Activated CD4-positive, alpha-beta T cell treated with anti-CD3 and anti-CD28 coated beads, Interleukin-2, amount 10 ng/mL, durations not matched to agents 7 days and 5 days (primary cell): ENCODE data around the gene RET. TPM values are rescaled to one million over a fixed set of nuclear protein-coding genes. Genes with fewer than 3 reads are reported as not detected.

ENCODE experiments used
- CTCF ChIA-PET: fragments of 350-600 bp; sonication (Branson Sonifier 250); formaldehyde crosslinking; loops from one replicate; lab custom pipeline; 2021; ENCODE audit warnings: antibody characterized with exemption; lab: Charles Lee
- POLR2A ChIA-PET: fragments of 350-600 bp; sonication (Branson Sonifier 250); formaldehyde crosslinking; loops from one replicate; lab custom pipeline; 2021; ENCODE audit warnings: antibody characterized with exemption; lab: Charles Lee
- DNase-seq: peaks from one replicate; pipeline ENCODE4 v3.0.0-alpha.2; 2020
- H3K27ac Mint-ChIP-seq: one replicate; pipeline ENCODE4 v1.8.0; 2021; ENCODE audit warnings: mild to moderate bottlenecking, moderate library complexity, mixed read lengths
- H3K27me3 Mint-ChIP-seq: one replicate; pipeline ENCODE4 v1.8.0; 2021; ENCODE audit warnings: mixed read lengths
- H3K36me3 Mint-ChIP-seq: one replicate; pipeline ENCODE4 v1.8.0; 2021; ENCODE audit warnings: low read depth, mixed read lengths
- H3K4me1 Mint-ChIP-seq: one replicate; pipeline ENCODE4 v1.8.0; 2021; ENCODE audit warnings: mixed read lengths
- H3K4me3 Mint-ChIP-seq: one replicate; pipeline ENCODE4 v1.8.0; 2021; ENCODE audit warnings: mild to moderate bottlenecking, moderate library complexity, mixed read lengths
- H3K9me3 Mint-ChIP-seq: one replicate; pipeline ENCODE4 v1.8.0; 2021; ENCODE audit warnings: mixed read lengths
- total RNA-seq, 2 experiments: library from RNA; stranded (reverse); gene quantifications; one replicate each; pipeline ENCODE4 v1.2.3, GENCODE V29; 2021

Gene RET
- total RNA-seq, 2 experiments from 2014 or later = 0.10 TPM

GRCh38 chr10:43040482-43041256, 36.2 kb upstream of the RET start:
- no peaks in the 10 kb centered on the region for H3K27me3 Mint-ChIP-seq
- no peaks in the 10 kb centered on the region for H3K9me3 Mint-ChIP-seq
- CTCF ChIA-PET = no interaction called here
- POLR2A ChIA-PET = no interaction called here
- no peak for DNase-seq
- no peak overlapping the region for H3K27ac Mint-ChIP-seq
- H3K36me3 Mint-ChIP-seq = no peaks in the 10 kb centered on the region
- H3K4me3 Mint-ChIP-seq = no peak overlapping the region
- no peaks in the 10 kb centered on the region for H3K4me1 Mint-ChIP-seq

- DNase-seq = peak; percentile 3
- no peaks in the 10 kb centered on the region for H3K4me1 Mint-ChIP-seq
- no peaks in the 10 kb centered on the region for H3K36me3 Mint-ChIP-seq
- CTCF ChIA-PET = interaction anchor here (0.5 kb wide), 1 partner anchor 33 kb away, joined by 3 read pairs; no protein-coding TSS in a partner anchor
- no peaks in the 10 kb centered on the region for H3K27me3 Mint-ChIP-seq
- no peaks in the 10 kb centered on the region for H3K9me3 Mint-ChIP-seq
- POLR2A ChIA-PET = no interaction called here
- no peak overlapping the region for H3K27ac Mint-ChIP-seq
- no peak overlapping the region for H3K4me3 Mint-ChIP-seq
Observed at GRCh38 chr10:43041422-43042342, 35.2 kb upstream of the RET start.

- ChIA-PET CTCF (no interaction called here), POLR2A (no interaction called here)
- Mint-ChIP-seq H3K36me3 (no peaks in the 10 kb centered on the region), H3K4me3 (no peak overlapping the region), H3K27ac (no peak overlapping the region), H3K4me1 (no peaks in the 10 kb centered on the region), H3K27me3 (no peaks in the 10 kb centered on the region), H3K9me3 (no peaks in the 10 kb centered on the region)
- no peak for DNase-seq
Observed at GRCh38 chr10:43042503-43043341, 34.1 kb upstream of the RET start.

- Mint-ChIP-seq H3K4me3 (no peak overlapping the region), H3K27me3 (no peaks in the 10 kb centered on the region), H3K36me3 (no peaks in the 10 kb centered on the region), H3K27ac (no peak overlapping the region), H3K4me1 (no peaks in the 10 kb centered on the region), H3K9me3 (no peaks in the 10 kb centered on the region)
- DNase-seq = no peak
- POLR2A ChIA-PET = no interaction called here
- CTCF ChIA-PET = no interaction called here
Observed at GRCh38 chr10:43043342-43043772, 33.5 kb upstream of the RET start.

- no peak overlapping the region for H3K4me3 Mint-ChIP-seq
- H3K27ac Mint-ChIP-seq = no peak overlapping the region
- no peak for DNase-seq
- no peaks in the 10 kb centered on the region for H3K27me3 Mint-ChIP-seq
- no peaks in the 10 kb centered on the region for H3K9me3 Mint-ChIP-seq
- CTCF ChIA-PET = no interaction called here
- no peaks in the 10 kb centered on the region for H3K4me1 Mint-ChIP-seq
- H3K36me3 Mint-ChIP-seq = no peaks in the 10 kb centered on the region
- POLR2A ChIA-PET = no interaction called here
Observed at GRCh38 chr10:43043773-43044447, 33.0 kb upstream of the RET start.

- Mint-ChIP-seq H3K27ac (no peak overlapping the region), H3K27me3 (no peaks in the 10 kb centered on the region), H3K4me1 (no peaks in the 10 kb centered on the region), H3K9me3 (no peaks in the 10 kb centered on the region), H3K36me3 (no peaks in the 10 kb centered on the region), H3K4me3 (no peak overlapping the region)
- POLR2A ChIA-PET = no interaction called here
- DNase-seq = no peak
- CTCF ChIA-PET = no interaction called here
Observed at GRCh38 chr10:43044448-43044921, 32.4 kb upstream of the RET start.

- Mint-ChIP-seq H3K9me3 (no peaks in the 10 kb centered on the region), H3K27me3 (peaks cover 1% of the 10 kb centered on the region), H3K4me1 (no peaks in the 10 kb centered on the region), H3K36me3 (no peaks in the 10 kb centered on the region), H3K27ac (no peak overlapping the region), H3K4me3 (no peak overlapping the region)
- ChIA-PET CTCF (no interaction called here), POLR2A (no interaction called here)
- no peak for DNase-seq
Observed at GRCh38 chr10:43044961-43045621, 31.8 kb upstream of the RET start.

- CTCF ChIA-PET = no interaction called here
- Mint-ChIP-seq H3K36me3 (no peaks in the 10 kb centered on the region), H3K9me3 (no peaks in the 10 kb centered on the region), H3K4me1 (no peaks in the 10 kb centered on the region), H3K27ac (no peak overlapping the region), H3K27me3 (peaks cover 6% of the 10 kb centered on the region), H3K4me3 (no peak overlapping the region)
- POLR2A ChIA-PET = no interaction called here
- DNase-seq = no peak
Observed at GRCh38 chr10:43045631-43046287, 31.1 kb upstream of the RET start.

GRCh38 chr10:43046288-43046991, 30.4 kb upstream of the RET start:
- Mint-ChIP-seq H3K27me3 (peaks cover 7% of the 10 kb centered on the region), H3K4me3 (no peak overlapping the region), H3K4me1 (no peaks in the 10 kb centered on the region), H3K36me3 (no peaks in the 10 kb centered on the region), H3K9me3 (no peaks in the 10 kb centered on the region), H3K27ac (no peak overlapping the region)
- ChIA-PET POLR2A (no interaction called here), CTCF (no interaction called here)
- DNase-seq = no peak

GRCh38 chr10:43047288-43047970, 29.4 kb upstream of the RET start:
- DNase-seq = no peak
- Mint-ChIP-seq H3K27me3 (peaks cover 10% of the 10 kb centered on the region), H3K36me3 (no peaks in the 10 kb centered on the region), H3K4me3 (no peak overlapping the region), H3K9me3 (no peaks in the 10 kb centered on the region), H3K4me1 (no peaks in the 10 kb centered on the region), H3K27ac (no peak overlapping the region)
- CTCF ChIA-PET = no interaction called here
- POLR2A ChIA-PET = no interaction called here
